Lower lobe of right lung (tissue), 2 donors: ENCODE results near the gene RPLP2. TPM values are rescaled to one million over a fixed set of nuclear protein-coding genes. Genes with fewer than 3 reads are reported as not detected.

Source experiments
- ATAC-seq, 2 donors: fragments of 200-7000 bp; cut with Tn5 transposase; one replicate each; pipeline ENCODE4 v1.9.1; 2020 to 2022; ENCODE audit warnings: mild to moderate bottlenecking in 2 of 2, moderate library complexity in 2 of 2
- DNase-seq: peaks from one replicate; pipeline ENCODE4 v3.0.0-alpha.2; 2020
- H3K27ac ChIP-seq: fragments of 200-600 bp; one replicate; pipeline ENCODE4 v1.8.0; 2022
- H3K27me3 ChIP-seq: fragments of 200-600 bp; one replicate; pipeline ENCODE4 v1.8.0; 2022; ENCODE audit warnings: low read depth
- H3K36me3 ChIP-seq: fragments of 200-600 bp; one replicate; pipeline ENCODE4 v1.8.0; 2022; ENCODE audit warnings: mild to moderate bottlenecking
- H3K4me1 ChIP-seq: fragments of 200-600 bp; one replicate; pipeline ENCODE4 v1.8.0; 2022
- H3K4me3 ChIP-seq: fragments of 200-600 bp; one replicate; pipeline ENCODE4 v1.8.0; 2022; ENCODE audit warnings: mild to moderate bottlenecking
- H3K9me3 ChIP-seq: fragments of 200-600 bp; one replicate; pipeline ENCODE4 v1.8.0; 2022
- CTCF ChIP-seq: fragments of 200-600 bp; IDR thresholded peaks from one replicate; pipeline ENCODE4 v1.8.0; 2022; ENCODE audit warnings: antibody characterized with exemption, mild to moderate bottlenecking
- intact Hi-C: fragments of 100-400 bp; cut with DNase I; formaldehyde crosslinking; loops from one replicate; pipeline ENCODE4 v1.11.0; 2022
- total RNA-seq: library from RNA; stranded (reverse); fragmentation: NEBNext Ultra II Directional; extraction: Animal tissue kit (Norgen Biotek cat#: 25700); gene quantifications from one replicate; pipeline ENCODE4 v1.2.1, GENCODE V29; 2021
- donor health status: DM: no; HTN: yes; CAD: no; lungs with severe emphysema.

The RPLP2 gene
- total RNA-seq, 1 donor from 2014 or later = 1,518 TPM

GRCh38 chr11:776561-777287 lies 33.0 kb upstream of the RPLP2 start:
- Histone ChIP-seq H3K4me1 (peaks cover 30% of the 10 kb centered on the region), H3K9me3 (no peaks in the 10 kb centered on the region), H3K36me3 (peaks cover 25% of the 10 kb centered on the region), H3K4me3 (peak overlapping the region; percentile 79), H3K27me3 (no peaks in the 10 kb centered on the region), H3K27ac (peak overlapping the region; percentile 85)
- peak; percentile 56 for DNase-seq
- peak; percentile 31 to 55 for ATAC-seq
- no peak for TF ChIP-seq CTCF
- intact Hi-C loops = no loop called here

- intact Hi-C loops = no loop called here
- peak; percentile 94 to 96 for ATAC-seq
- H3K27me3 ChIP-seq = no peaks in the 10 kb centered on the region
- peaks cover 18% of the 10 kb centered on the region for H3K36me3 ChIP-seq
- no peaks in the 10 kb centered on the region for H3K9me3 ChIP-seq
- no peak for TF ChIP-seq CTCF
- peak within 1 kb of the TSS; percentile 79 for H3K4me3 ChIP-seq
- peaks cover 30% of the 10 kb centered on the region for H3K4me1 ChIP-seq
- DNase-seq = peak; percentile 94
- H3K27ac ChIP-seq = peak within 1 kb of the TSS; percentile 85
Observed at GRCh38 chr11:777288-778255, 32.2 kb upstream of the RPLP2 start, which contains the start of gene GATD1. TSS of gene GATD1 (minus strand) at chr11:777487. CDS start at chr11:777462, 25 bp downstream.

DNA sequence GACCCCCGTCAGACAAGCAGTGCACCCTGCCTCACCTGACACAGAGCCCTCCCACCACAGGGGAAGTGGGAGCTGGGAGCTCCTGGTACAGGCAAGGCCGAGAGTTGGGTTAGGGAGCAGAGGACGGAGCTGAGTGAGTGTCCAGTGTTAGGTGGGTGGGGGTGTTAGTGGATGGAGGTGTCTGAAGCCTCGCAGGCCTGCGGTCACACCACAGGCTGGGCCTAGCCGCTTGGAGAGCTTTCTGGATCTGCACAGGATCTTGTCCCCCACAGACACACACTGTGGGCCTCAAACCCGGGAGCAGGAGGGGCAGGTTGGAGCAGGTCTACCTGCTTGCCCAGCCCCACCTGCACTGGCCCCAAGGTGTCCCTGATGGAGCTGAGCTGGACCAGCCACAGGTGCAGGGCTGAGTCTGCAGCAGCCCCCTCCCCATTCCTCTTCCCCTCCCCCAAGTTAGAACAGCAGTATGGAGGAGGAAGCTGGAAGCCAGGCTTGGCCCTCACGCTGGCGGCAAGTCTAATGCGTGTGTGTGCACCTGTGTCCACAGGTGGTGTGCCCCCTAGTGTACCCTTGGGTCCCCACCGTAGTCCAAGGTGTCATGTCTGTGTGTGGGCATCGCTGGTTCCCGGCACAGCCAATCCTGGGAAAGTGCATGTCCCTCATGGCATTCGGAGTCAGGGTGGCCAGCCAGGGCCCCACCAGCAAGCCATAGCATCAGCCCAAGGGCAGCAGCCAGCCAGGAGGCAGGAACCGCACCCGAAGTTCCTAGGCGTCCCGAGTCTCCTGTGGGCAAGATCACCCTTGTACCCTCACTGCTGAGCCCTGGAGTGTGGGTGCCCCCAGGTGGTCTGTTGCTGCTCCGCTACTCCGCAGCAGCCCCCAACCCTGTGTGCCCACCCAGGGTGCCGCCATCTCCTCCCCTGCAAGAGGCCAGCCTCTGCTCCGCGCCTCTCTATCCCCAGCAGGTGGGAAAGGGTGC lies 30.5 kb upstream of the RPLP2 start:
- Histone ChIP-seq H3K9me3 (no peaks in the 10 kb centered on the region), H3K4me1 (peaks cover 39% of the 10 kb centered on the region), H3K4me3 (no peak overlapping the region), H3K27ac (no peak overlapping the region), H3K36me3 (peaks cover 1% of the 10 kb centered on the region), H3K27me3 (no peaks in the 10 kb centered on the region)
- DNase-seq = peak; percentile 43
- ATAC-seq = no peak
- intact Hi-C loops = no loop called here
- TF ChIP-seq CTCF = no peak

DNA sequence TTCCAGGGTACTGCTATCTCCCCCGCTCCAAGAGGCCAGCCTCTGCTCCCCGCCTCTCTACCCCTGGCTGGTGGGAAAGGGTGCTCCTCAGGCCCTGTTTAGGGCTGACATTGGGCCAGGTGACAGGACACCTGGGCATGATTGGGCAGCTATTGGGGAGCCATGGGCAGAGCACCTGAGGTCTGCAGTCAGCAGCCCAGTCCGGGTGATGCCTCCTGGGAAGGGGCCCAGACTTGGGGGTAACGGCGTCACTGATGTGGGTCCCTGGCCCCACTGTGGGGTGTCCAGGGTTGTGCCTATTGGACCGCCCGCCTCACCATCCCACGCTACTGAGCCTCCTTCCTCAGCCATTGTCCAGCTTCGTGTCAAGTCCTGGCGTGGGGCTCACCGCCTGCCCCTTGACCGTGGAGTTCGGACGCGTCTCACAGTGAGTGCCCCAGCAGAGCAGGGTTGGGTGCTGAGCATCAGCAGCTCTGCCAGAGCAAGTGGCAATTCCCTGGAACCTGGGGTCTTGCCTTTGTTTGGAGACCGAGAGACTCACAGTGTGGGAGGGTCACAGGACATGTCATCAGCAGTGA lies 29.7 kb upstream of the RPLP2 start:
- no peak overlapping the region for H3K4me3 ChIP-seq
- intact Hi-C loops = no loop called here
- H3K27me3 ChIP-seq = no peaks in the 10 kb centered on the region
- no peak overlapping the region for H3K27ac ChIP-seq
- TF ChIP-seq CTCF = no peak
- H3K36me3 ChIP-seq = no peaks in the 10 kb centered on the region
- peaks cover 36% of the 10 kb centered on the region for H3K4me1 ChIP-seq
- no peaks in the 10 kb centered on the region for H3K9me3 ChIP-seq
- ATAC-seq (no peak), DNase-seq (no peak)
